Measurements from ENCODE around the gene RTL10.

- TF ChIP-seq CTCF (IDR thresholded peaks at IDR 0.05 in 4 of 5, conservative IDR thresholded peaks at IDR 0.05 in 1 of 5) (no peak), POLR2A (IDR thresholded peaks at IDR 0.05) (no peak)
Measured at GRCh38 chr22:19863571-19863970, 8.9 kb upstream of the RTL10 start.

Data from gastrocnemius medialis (tissue), 4 donors.